K562 (cell line): ENCODE results near the gene SHISA7. TPM values are rescaled to one million over a fixed set of nuclear protein-coding genes. Genes with fewer than 3 reads are reported as not detected.

Experiments
- CBX2 ChIP-seq: fragments of 200-600 bp; sonication (generic); IDR thresholded peaks from one replicate; pipeline ENCODE4 v1.6.1; 2012; ENCODE audit warnings: mild to moderate bottlenecking, low read length, inconsistent platforms; ENCODE audit not compliant: insufficient read depth, poor library complexity, severe bottlenecking
- DIDO1 ChIP-seq: fragments of 450-650 bp; IDR thresholded peaks from 2 replicates; pipeline ENCODE4 v1.6.1; 2016; ENCODE audit warnings: low read depth, missing biosample characterization, missing genetic modification characterization
- FOS ChIP-seq: IDR thresholded peaks from 3 replicates; pipeline ENCODE4 v1.6.1; 2011; ENCODE audit not compliant: insufficient read length; ENCODE audit errors: extremely low read depth
- FOXJ3 ChIP-seq: sonication (generic); formaldehyde crosslinking; IDR thresholded peaks from 2 replicates; pipeline ENCODE4 v1.4.0; 2020; ENCODE audit warnings: mild to moderate bottlenecking, missing genetic modification reagents
- GABPB1 ChIP-seq: sonication (generic); formaldehyde crosslinking; IDR thresholded peaks from 2 replicates; pipeline ENCODE4 v1.8.0; 2022; ENCODE audit warnings: mild to moderate bottlenecking, missing genetic modification reagents
- GTF2E2 ChIP-seq: fragments of 200-800 bp; sonication (Bioruptor generic); IDR thresholded peaks from 2 replicates; pipeline ENCODE4 v1.6.1; 2016; ENCODE audit warnings: missing genetic modification characterization, missing compliant biosample characterization
- HDAC1 ChIP-seq, 2 experiments: fragments of 450-650 bp; IDR thresholded peaks; 2 replicates each; pipeline ENCODE4 v1.6.1; 2016 to 2017; ENCODE audit warnings: inconsistent platforms in 1 of 2, mild to moderate bottlenecking in 1 of 2, moderate library complexity in 1 of 2
- HDAC8 ChIP-seq: fragments of 450-650 bp; IDR thresholded peaks from 2 replicates; pipeline ENCODE4 v1.6.1; 2016; ENCODE audit warnings: mild to moderate bottlenecking, missing genetic modification characterization, moderate library complexity, missing compliant biosample characterization
- HNRNPL ChIP-seq: fragments of 200-400 bp; formaldehyde crosslinking; IDR thresholded peaks from 2 replicates; pipeline ENCODE4 v1.6.1; 2017; ENCODE audit warnings: low read depth, mild to moderate bottlenecking, low read length
- KHSRP ChIP-seq: fragments of 450-650 bp; IDR thresholded peaks from 2 replicates; pipeline ENCODE4 v1.6.1; 2017
- MYC ChIP-seq, 2 experiments: fragments of 250-450 bp in 1 of 2; sonication (Bioruptor Pico) in 1 of 2; IDR thresholded peaks; 2 replicates each; pipeline versions ENCODE4 v1.5.1 to v1.6.1; 2012 to 2021; ENCODE audit warnings: low read depth in 2 of 2, borderline replicate concordance in 1 of 2, improper control_type of control experiment in 1 of 2, low read length in 1 of 2, mild to moderate bottlenecking in 1 of 2, moderate library complexity in 1 of 2
- PHF8 ChIP-seq: fragments of 200-600 bp; sonication (generic); IDR thresholded peaks from 2 replicates; pipeline ENCODE4 v1.6.1; 2012; ENCODE audit warnings: mixed run types, mild to moderate bottlenecking, inconsistent platforms, low read length, moderate library complexity, borderline replicate concordance
- RBFOX2 ChIP-seq: fragments of 200-400 bp; formaldehyde crosslinking; IDR thresholded peaks from 2 replicates; pipeline ENCODE4 v1.6.1; 2017; ENCODE audit warnings: low read depth, mild to moderate bottlenecking, low read length, moderate library complexity
- SMARCC2 ChIP-seq: fragments of 450-650 bp; IDR thresholded peaks from 2 replicates; pipeline ENCODE4 v1.6.1; 2017; ENCODE audit warnings: antibody characterized with exemption, moderate library complexity, mild to moderate bottlenecking, low read depth
- TAF1 ChIP-seq: IDR thresholded peaks from 2 replicates; pipeline ENCODE4 v1.6.1; 2011; ENCODE audit warnings: mild to moderate bottlenecking, low read length, moderate library complexity; ENCODE audit not compliant: insufficient read depth, control insufficient read depth, severe bottlenecking; ENCODE audit errors: extremely low read depth
- polyA plus RNA-seq, 8 experiments: library from polyadenylated mRNA; depleted of rRNA in 4 of 8; stranded (reverse) in 5 of 8; unstranded in 3 of 8; fragments of >200 nt; fragmentation: Nextera tagmentation in 2 of 8; fragmentation: Illumina TruSeq in 1 of 8; extraction: Ambion mirVana in 2 of 8; extraction: Trizol in 1 of 8; gene quantifications; 2 replicates each; pipeline versions ENCODE4 v1.2.1 to v1.2.3, GENCODE V29; 2011 to 2014; ENCODE audit warnings: inconsistent platforms in 1 of 8, missing spikeins in 1 of 8
- total RNA-seq, 7 experiments: library from RNA; depleted of rRNA in 6 of 7; stranded (reverse); fragments of >200 nt in 6 of 7; fragmentation: Illumina TruSeq in 2 of 7; extraction: Trizol in 2 of 7; gene quantifications; 2 replicates each; pipeline versions ENCODE4 v1.2.1 to v1.2.3, GENCODE V29; 2011 to 2021; ENCODE audit warnings: low replicate concordance in 1 of 7
- TF ChIP-seq, protein P1 (sequence below): sonication (generic); formaldehyde crosslinking; IDR thresholded peaks from 2 replicates; pipeline ENCODE4 v1.9.0; 2022; ENCODE audit warnings: mild to moderate bottlenecking, missing genetic modification reagents
- TF ChIP-seq, protein P2 (sequence below): fragments of 250-450 bp; sonication (Bioruptor Pico); IDR thresholded peaks from 2 replicates; pipeline ENCODE4 v1.8.0; 2021; ENCODE audit warnings: moderate library complexity, mild to moderate bottlenecking, inconsistent platforms
- TF ChIP-seq, protein P3 (sequence below), 2 experiments: IDR thresholded peaks; 2 replicates each; pipeline ENCODE4 v1.6.1; 2012; ENCODE audit warnings: improper control_type of control experiment in 2 of 2, low read depth in 2 of 2, low read length in 2 of 2, borderline replicate concordance in 1 of 2
- TF ChIP-seq, protein P4 (sequence below): sonication (generic); formaldehyde crosslinking; IDR thresholded peaks from 2 replicates; pipeline ENCODE4 v1.8.1; 2023; ENCODE audit warnings: mild to moderate bottlenecking, missing genetic modification reagents

Gene SHISA7
- total and polyA plus RNA-seq, 9 of the 15 experiments (the other 6 are each of a cell fraction or from before 2014, with no cell fraction given), result 0.01 to 0.40 (median 0.07) TPM

DNA sequence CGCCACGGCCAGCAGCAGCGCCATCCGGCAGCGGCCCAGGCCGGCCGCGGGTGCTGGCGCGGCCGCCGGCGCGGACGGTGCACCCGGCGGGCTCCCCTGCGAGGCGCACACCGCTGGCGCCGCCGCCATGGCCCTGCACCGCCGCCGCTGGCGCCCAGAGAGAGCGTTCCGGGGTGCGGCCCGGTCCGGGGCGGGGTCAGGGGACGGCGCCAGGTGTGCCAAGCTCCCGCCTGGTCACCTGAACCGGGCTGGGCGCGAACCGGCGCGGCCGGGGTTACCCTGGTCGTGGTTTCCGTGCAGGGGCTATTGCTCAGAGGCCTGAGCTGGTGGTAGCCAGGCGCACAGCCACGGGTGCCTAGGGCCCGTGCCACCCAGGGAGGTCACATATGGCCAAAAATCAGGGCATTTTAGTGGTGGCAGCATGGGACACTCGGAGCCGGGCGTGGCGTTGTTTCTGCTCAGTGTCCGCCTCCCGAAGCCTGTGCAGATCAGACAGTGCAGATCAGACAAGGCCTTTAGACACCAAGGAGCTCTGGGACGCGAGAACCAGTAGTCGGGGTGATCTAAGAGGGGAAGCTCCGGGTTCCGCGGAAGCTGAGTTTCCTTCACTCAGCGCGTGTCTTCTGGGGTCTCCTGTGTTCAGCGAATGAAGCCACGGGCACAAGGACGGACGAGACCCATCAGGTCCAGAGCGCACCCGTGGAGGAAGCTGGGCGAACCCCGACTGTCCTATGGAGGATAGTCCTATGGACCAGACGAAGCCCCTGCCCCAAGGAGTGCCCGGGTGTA lies 58.8 kb downstream of the SHISA7 start, which contains the start of gene TMEM238 (continued):
- TF ChIP-seq TAF1 (peak; percentile 8), HDAC1 (IDR thresholded peaks at IDR 0.05) (no peak), FOS (no peak), HDAC8 (tag) (no peak), CBX2 (no peak), GABPB1 (0 out of 2 replicates have a peak, but pooled peaks have one; percentile 30), MYC (IDR thresholded peaks at IDR 0.05; ENCODE audit: low read depth, low read length) (no peak), MYC (CRISPR knock-in tag; IDR thresholded peaks at IDR 0.05; ENCODE audit: borderline replicate concordance, low read depth) (no peak; the same call in 1 of the 2 replicates), GTF2E2 (tag) (no peak), FOXJ3 (no peak), HNRNPL (peak; percentile 69; the same call in 1 of the 2 replicates), PHF8 (peak; percentile 14; the same call in 1 of the 2 replicates), KHSRP (no peak), SMARCC2 (no peak), DIDO1 (tag) (no peak), RBFOX2 (peak; percentile 76)
- TF ChIP-seq, protein P1, sequence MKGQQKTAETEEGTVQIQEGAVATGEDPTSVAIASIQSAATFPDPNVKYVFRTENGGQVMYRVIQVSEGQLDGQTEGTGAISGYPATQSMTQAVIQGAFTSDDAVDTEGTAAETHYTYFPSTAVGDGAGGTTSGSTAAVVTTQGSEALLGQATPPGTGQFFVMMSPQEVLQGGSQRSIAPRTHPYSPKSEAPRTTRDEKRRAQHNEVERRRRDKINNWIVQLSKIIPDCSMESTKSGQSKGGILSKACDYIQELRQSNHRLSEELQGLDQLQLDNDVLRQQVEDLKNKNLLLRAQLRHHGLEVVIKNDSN, result no peak; the same call in 1 of the 2 replicates
- TF ChIP-seq, protein P2, sequence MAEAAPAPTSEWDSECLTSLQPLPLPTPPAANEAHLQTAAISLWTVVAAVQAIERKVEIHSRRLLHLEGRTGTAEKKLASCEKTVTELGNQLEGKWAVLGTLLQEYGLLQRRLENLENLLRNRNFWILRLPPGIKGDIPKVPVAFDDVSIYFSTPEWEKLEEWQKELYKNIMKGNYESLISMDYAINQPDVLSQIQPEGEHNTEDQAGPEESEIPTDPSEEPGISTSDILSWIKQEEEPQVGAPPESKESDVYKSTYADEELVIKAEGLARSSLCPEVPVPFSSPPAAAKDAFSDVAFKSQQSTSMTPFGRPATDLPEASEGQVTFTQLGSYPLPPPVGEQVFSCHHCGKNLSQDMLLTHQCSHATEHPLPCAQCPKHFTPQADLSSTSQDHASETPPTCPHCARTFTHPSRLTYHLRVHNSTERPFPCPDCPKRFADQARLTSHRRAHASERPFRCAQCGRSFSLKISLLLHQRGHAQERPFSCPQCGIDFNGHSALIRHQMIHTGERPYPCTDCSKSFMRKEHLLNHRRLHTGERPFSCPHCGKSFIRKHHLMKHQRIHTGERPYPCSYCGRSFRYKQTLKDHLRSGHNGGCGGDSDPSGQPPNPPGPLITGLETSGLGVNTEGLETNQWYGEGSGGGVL (CRISPR knock-in tag), result no peak
- TF ChIP-seq, protein P3, sequence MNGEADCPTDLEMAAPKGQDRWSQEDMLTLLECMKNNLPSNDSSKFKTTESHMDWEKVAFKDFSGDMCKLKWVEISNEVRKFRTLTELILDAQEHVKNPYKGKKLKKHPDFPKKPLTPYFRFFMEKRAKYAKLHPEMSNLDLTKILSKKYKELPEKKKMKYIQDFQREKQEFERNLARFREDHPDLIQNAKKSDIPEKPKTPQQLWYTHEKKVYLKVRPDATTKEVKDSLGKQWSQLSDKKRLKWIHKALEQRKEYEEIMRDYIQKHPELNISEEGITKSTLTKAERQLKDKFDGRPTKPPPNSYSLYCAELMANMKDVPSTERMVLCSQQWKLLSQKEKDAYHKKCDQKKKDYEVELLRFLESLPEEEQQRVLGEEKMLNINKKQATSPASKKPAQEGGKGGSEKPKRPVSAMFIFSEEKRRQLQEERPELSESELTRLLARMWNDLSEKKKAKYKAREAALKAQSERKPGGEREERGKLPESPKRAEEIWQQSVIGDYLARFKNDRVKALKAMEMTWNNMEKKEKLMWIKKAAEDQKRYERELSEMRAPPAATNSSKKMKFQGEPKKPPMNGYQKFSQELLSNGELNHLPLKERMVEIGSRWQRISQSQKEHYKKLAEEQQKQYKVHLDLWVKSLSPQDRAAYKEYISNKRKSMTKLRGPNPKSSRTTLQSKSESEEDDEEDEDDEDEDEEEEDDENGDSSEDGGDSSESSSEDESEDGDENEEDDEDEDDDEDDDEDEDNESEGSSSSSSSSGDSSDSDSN (IDR thresholded peaks at IDR 0.05; ENCODE audit: borderline replicate concordance in 1 of 2, low read depth in 2 of 2, low read length in 2 of 2), result 0 out of 4 replicates have a peak, but pooled peaks of 1 of the 2 experiments have one; percentile 21
- TF ChIP-seq, protein P4, sequence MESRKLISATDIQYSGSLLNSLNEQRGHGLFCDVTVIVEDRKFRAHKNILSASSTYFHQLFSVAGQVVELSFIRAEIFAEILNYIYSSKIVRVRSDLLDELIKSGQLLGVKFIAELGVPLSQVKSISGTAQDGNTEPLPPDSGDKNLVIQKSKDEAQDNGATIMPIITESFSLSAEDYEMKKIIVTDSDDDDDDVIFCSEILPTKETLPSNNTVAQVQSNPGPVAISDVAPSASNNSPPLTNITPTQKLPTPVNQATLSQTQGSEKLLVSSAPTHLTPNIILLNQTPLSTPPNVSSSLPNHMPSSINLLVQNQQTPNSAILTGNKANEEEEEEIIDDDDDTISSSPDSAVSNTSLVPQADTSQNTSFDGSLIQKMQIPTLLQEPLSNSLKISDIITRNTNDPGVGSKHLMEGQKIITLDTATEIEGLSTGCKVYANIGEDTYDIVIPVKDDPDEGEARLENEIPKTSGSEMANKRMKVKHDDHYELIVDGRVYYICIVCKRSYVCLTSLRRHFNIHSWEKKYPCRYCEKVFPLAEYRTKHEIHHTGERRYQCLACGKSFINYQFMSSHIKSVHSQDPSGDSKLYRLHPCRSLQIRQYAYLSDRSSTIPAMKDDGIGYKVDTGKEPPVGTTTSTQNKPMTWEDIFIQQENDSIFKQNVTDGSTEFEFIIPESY (CRISPR knock-in tag), result no peak
